AG08395 (cell line): ENCODE measurements around the gene PPM1E.
"Not testable (repeated sequence)": the region's sequence is repeated elsewhere in the genome, so short reads cannot be mapped to it uniquely, and the experiment has no call there.

ENCODE experiments used
- DNase-seq: peaks from one replicate; pipeline ENCODE4 v3.0.0; 2012; ENCODE audit warnings: mixed read lengths, low spot score

The PPM1E gene

GRCh38 chr17:58755577-58756245 lies at the start of gene PPM1E:
Gene PPM1E (plus strand): TSS chr17:58755854.
- DNase-seq = peak; percentile 55

GRCh38 chr17:58706351-58707140 lies 49.1 kb upstream of the PPM1E start:
- no peak for DNase-seq

GRCh38 chr17:58710948-58711552 lies 44.6 kb upstream of the PPM1E start:
- DNase-seq = peak; percentile 41

- DNase-seq = no peak
Measured at GRCh38 chr17:58722274-58722673, 33.4 kb upstream of the PPM1E start.

- DNase-seq = no peak
Measured at GRCh38 chr17:58722696-58723095, 33.0 kb upstream of the PPM1E start.

GRCh38 chr17:58728798-58729197 lies 26.9 kb upstream of the PPM1E start:
- DNase-seq = no peak

GRCh38 chr17:58730937-58731336 lies 24.7 kb upstream of the PPM1E start:
- DNase-seq = no peak

- no peak for DNase-seq
Measured at GRCh38 chr17:58734040-58734439, 21.6 kb upstream of the PPM1E start.

GRCh38 chr17:58734811-58735210 lies 20.8 kb upstream of the PPM1E start:
- DNase-seq = no peak

GRCh38 chr17:58741121-58741625 lies 14.5 kb upstream of the PPM1E start:
- no peak for DNase-seq

- no peak for DNase-seq
Measured at GRCh38 chr17:58747674-58748073, 8.0 kb upstream of the PPM1E start.

- not testable (repeated sequence) for DNase-seq
Measured at GRCh38 chr17:58749627-58750026, 6.0 kb upstream of the PPM1E start.

- no peak for DNase-seq
Measured at GRCh38 chr17:58753026-58753425, 2.6 kb upstream of the PPM1E start.

GRCh38 chr17:58755269-58755576 lies 431 bp upstream of the PPM1E start:
- DNase-seq = no peak

- peak; percentile 8 for DNase-seq
Measured at GRCh38 chr17:58756246-58757161, 850 bp downstream of the PPM1E start.

GRCh38 chr17:58757162-58757613 lies 1.5 kb downstream of the PPM1E start:
- DNase-seq = no peak

- no peak for DNase-seq
Measured at GRCh38 chr17:58758890-58759289, 3.2 kb downstream of the PPM1E start.

GRCh38 chr17:58759522-58759921 lies 3.9 kb downstream of the PPM1E start:
- DNase-seq = no peak

GRCh38 chr17:58760248-58760647 lies 4.6 kb downstream of the PPM1E start:
- DNase-seq = no peak

GRCh38 chr17:58763263-58763662 lies 7.6 kb downstream of the PPM1E start:
- DNase-seq = no peak

GRCh38 chr17:58764373-58764772 lies 8.7 kb downstream of the PPM1E start:
- DNase-seq = no peak

- not testable (repeated sequence) for DNase-seq
Measured at GRCh38 chr17:58778482-58778881, 22.8 kb downstream of the PPM1E start.
